GM23338 (cell line): ENCODE measurements around the gene SLC38A8. TPM values are rescaled to one million over a fixed set of nuclear protein-coding genes. Genes with fewer than 3 reads are reported as not detected.

Experiments
- ATAC-seq: fragments of 200-7000 bp; cut with Tn5 transposase; 3 replicates; pipeline ENCODE4 v1.9.1; 2020
- DNase-seq: peaks from one replicate; pipeline ENCODE4 v3.0.0-alpha.2; 2015; ENCODE audit warnings: low spot score
- H2AFZ ChIP-seq: fragments of 200-600 bp; sonication (generic); 2 replicates; pipeline ENCODE4 v1.8.0; 2016; ENCODE audit warnings: antibody characterized with exemption, mild to moderate bottlenecking, moderate library complexity
- H3F3A ChIP-seq: fragments of 200-600 bp; sonication (generic); replicated peaks from 2 replicates; pipeline ENCODE4 v1.8.0; 2017; ENCODE audit warnings: antibody characterized with exemption, mixed run types, low read depth
- H3K27ac ChIP-seq: fragments of 200-600 bp; sonication (generic); 2 replicates; pipeline ENCODE4 v1.6.1; 2016; ENCODE audit warnings: low read depth
- H3K27me3 ChIP-seq: fragments of 200-600 bp; sonication (generic); 2 replicates; pipeline ENCODE4 v1.8.0; 2016; ENCODE audit warnings: mild to moderate bottlenecking, mixed run types, moderate library complexity; ENCODE audit not compliant: insufficient read depth
- H3K36me3 ChIP-seq: fragments of 200-600 bp; sonication (generic); 2 replicates; pipeline ENCODE4 v1.8.0; 2016; ENCODE audit warnings: mild to moderate bottlenecking; ENCODE audit not compliant: insufficient read depth
- H3K4me1 ChIP-seq: fragments of 200-600 bp; sonication (generic); 2 replicates; pipeline ENCODE4 v1.8.0; 2016; ENCODE audit warnings: mild to moderate bottlenecking, moderate library complexity; ENCODE audit not compliant: insufficient read depth
- H3K4me2 ChIP-seq: fragments of 200-600 bp; sonication (generic); 2 replicates; pipeline ENCODE4 v1.7.1; 2017; ENCODE audit warnings: mixed run types
- H3K4me3 ChIP-seq: fragments of 200-600 bp; sonication (generic); 2 replicates; pipeline ENCODE4 v1.6.1; 2016; ENCODE audit warnings: mixed run types
- H3K79me2 ChIP-seq: fragments of 200-600 bp; sonication (generic); replicated peaks from 2 replicates; pipeline ENCODE4 v1.8.0; 2017; ENCODE audit warnings: mild to moderate bottlenecking; ENCODE audit not compliant: insufficient read depth
- H3K9me2 ChIP-seq: fragments of 200-600 bp; sonication (generic); 2 replicates; pipeline ENCODE4 v1.8.0; 2017; ENCODE audit not compliant: insufficient read depth
- H4K20me1 ChIP-seq: fragments of 200-600 bp; sonication (generic); replicated peaks from 2 replicates; pipeline ENCODE4 v1.8.0; 2017; ENCODE audit warnings: mild to moderate bottlenecking; ENCODE audit not compliant: insufficient read depth
- H3K27ac Mint-ChIP-seq: 2 replicates; pipeline ENCODE4 v1.8.0; 2020; ENCODE audit warnings: inconsistent platforms, mild to moderate bottlenecking, moderate library complexity, mixed read lengths
- H3K27me3 Mint-ChIP-seq: 3 replicates; pipeline ENCODE4 v1.8.0; 2022; ENCODE audit warnings: low read depth, mild to moderate bottlenecking, moderate library complexity, mixed read lengths, inconsistent platforms; ENCODE audit not compliant: insufficient read depth, poor library complexity
- H3K36me3 Mint-ChIP-seq: 3 replicates; pipeline ENCODE4 v1.8.0; 2021; ENCODE audit warnings: low read depth, mild to moderate bottlenecking, inconsistent platforms, moderate library complexity, mixed read lengths
- H3K4me1 Mint-ChIP-seq: 3 replicates; pipeline ENCODE4 v1.8.0; 2020; ENCODE audit warnings: mild to moderate bottlenecking, inconsistent platforms, mixed read lengths
- H3K4me3 Mint-ChIP-seq: 3 replicates; pipeline ENCODE4 v1.8.0; 2021; ENCODE audit warnings: moderate library complexity, mild to moderate bottlenecking, inconsistent platforms, mixed read lengths
- H3K9me3 Mint-ChIP-seq: 3 replicates; pipeline ENCODE4 v1.8.0; 2020; ENCODE audit warnings: moderate library complexity, mild to moderate bottlenecking, inconsistent platforms, mixed read lengths
- CREB1 ChIP-seq: fragments of 250-450 bp; sonication (Bioruptor Pico); IDR thresholded peaks from 2 replicates; pipeline ENCODE4 v1.5.0; 2020; ENCODE audit warnings: low read depth, mild to moderate bottlenecking, moderate library complexity
- EZH2 ChIP-seq: fragments of 200-600 bp; sonication (generic); IDR thresholded peaks from one replicate; pipeline ENCODE4 v1.8.0; 2017; ENCODE audit warnings: antibody characterized with exemption, mild to moderate bottlenecking, low read depth; ENCODE audit not compliant: unreplicated experiment
- EZH2phosphoT487 ChIP-seq: fragments of 200-600 bp; sonication (generic); IDR thresholded peaks from one replicate; pipeline ENCODE4 v1.8.1; 2018; ENCODE audit warnings: antibody characterized with exemption; ENCODE audit not compliant: unreplicated experiment
- JUNB ChIP-seq: IDR thresholded peaks from one replicate; pipeline ENCODE4 v1.6.1; 2016; ENCODE audit warnings: antibody characterized with exemption; ENCODE audit not compliant: unreplicated experiment
- NANOG ChIP-seq: IDR thresholded peaks from 2 replicates; pipeline ENCODE4 v1.6.1; 2016; ENCODE audit warnings: antibody characterized with exemption, borderline replicate concordance
- POLR2AphosphoS5 ChIP-seq: IDR thresholded peaks from 2 replicates; pipeline ENCODE4 v1.6.1; 2016; ENCODE audit warnings: antibody characterized with exemption, low read depth
- STAT1 ChIP-seq: IDR thresholded peaks from one replicate; pipeline ENCODE4 v1.6.1; 2016; ENCODE audit warnings: antibody characterized with exemption; ENCODE audit not compliant: unreplicated experiment
- ZNF114 ChIP-seq: fragments of 250-450 bp; sonication (Bioruptor Pico); IDR thresholded peaks from 2 replicates; pipeline ENCODE4 v1.5.0; 2020; ENCODE audit warnings: mild to moderate bottlenecking, moderate library complexity
- ZNF331 ChIP-seq: fragments of 250-450 bp; sonication (Bioruptor Pico); IDR thresholded peaks from 2 replicates; pipeline ENCODE4 v1.5.0; 2020; ENCODE audit warnings: low read depth, mild to moderate bottlenecking, moderate library complexity
- polyA plus RNA-seq: library from polyadenylated mRNA; unstranded; fragments of >200 nt; fragmentation: Nextera tagmentation; extraction: Ambion mirVana; gene quantifications from 2 replicates; pipeline ENCODE4 v1.2.1, GENCODE V29; 2016
- total RNA-seq: library from RNA; depleted of rRNA; stranded (reverse); fragments of >200 nt; shearing (Covaris generic); gene quantifications from 2 replicates; pipeline ENCODE4 v1.2.3, GENCODE V29; 2014
- TF ChIP-seq, protein P1 (sequence below): IDR thresholded peaks from one replicate; pipeline ENCODE4 v1.6.1; 2018; ENCODE audit warnings: antibody characterized with exemption; ENCODE audit not compliant: unreplicated experiment
- TF ChIP-seq, protein P2 (sequence below), 2 experiments: fragments of 200-600 bp in 1 of 2; sonication (generic) in 1 of 2; conservative IDR thresholded peaks; 2 replicates each; pipeline versions ENCODE4 v1.5.1 to v1.6.1; 2016 to 2017; ENCODE audit warnings: antibody characterized with exemption in 2 of 2, low read depth in 2 of 2, mild to moderate bottlenecking in 2 of 2, moderate library complexity in 1 of 2
- TF ChIP-seq, protein P3 (sequence below): fragments of 250-450 bp; sonication (Bioruptor Pico); IDR thresholded peaks from 2 replicates; pipeline ENCODE4 v1.5.0; 2020; ENCODE audit warnings: mild to moderate bottlenecking, moderate library complexity
- TF ChIP-seq, protein P4 (sequence below): IDR thresholded peaks from 2 replicates; pipeline ENCODE4 v1.6.1; 2016; ENCODE audit warnings: antibody characterized with exemption

SLC38A8 gene
- total and polyA plus RNA-seq, 2 experiments from 2014 or later: not detected

DNA sequence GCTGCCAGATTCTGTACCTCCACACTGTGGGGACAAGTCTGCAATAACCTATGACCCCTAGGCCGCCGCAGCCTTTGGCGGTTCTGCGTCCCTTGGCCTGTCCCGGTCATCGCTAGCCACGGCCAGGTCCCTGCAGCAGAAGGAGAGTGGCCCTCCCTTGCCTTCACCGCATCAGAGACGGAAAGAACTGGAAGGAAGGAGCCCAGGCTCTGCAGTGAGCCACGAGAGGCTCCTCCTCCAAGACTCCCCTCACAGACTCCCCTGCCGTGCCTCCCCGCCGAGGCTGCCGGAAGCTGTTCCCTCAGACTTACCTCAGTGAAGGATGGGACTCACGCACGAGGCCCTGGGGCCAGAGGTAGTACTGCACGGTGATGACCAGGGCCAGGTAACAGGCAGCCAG is 11.0 kb downstream of the SLC38A8 start:
- Histone ChIP-seq H3K36me3 (no peaks in the 10 kb centered on the region), H2AFZ (no peak overlapping the region), H3K4me1 (no peaks in the 10 kb centered on the region), H3F3A (no peaks in the 10 kb centered on the region), H3K79me2 (no peaks in the 10 kb centered on the region), H3K4me2 (no peak overlapping the region), H4K20me1 (no peaks in the 10 kb centered on the region), H3K9me2 (no peaks in the 10 kb centered on the region), H3K27ac (no peak overlapping the region), H3K4me3 (no peak overlapping the region), H3K27me3 (no peaks in the 10 kb centered on the region)
- Mint-ChIP-seq H3K27me3 (peaks cover 10% of the 10 kb centered on the region), H3K36me3 (no peaks in the 10 kb centered on the region), H3K9me3 (peaks cover 2% of the 10 kb centered on the region; the same call in 2 of the 3 replicates), H3K4me1 (peaks cover 8% of the 10 kb centered on the region), H3K4me3 (no peak overlapping the region), H3K27ac (no peak overlapping the region)
- DNase-seq (no peak), ATAC-seq (peak; percentile 28)
- no peak for TF ChIP-seq ZNF331 (CRISPR knock-in tag)
- no peak for TF ChIP-seq JUNB
- TF ChIP-seq, protein P1, sequence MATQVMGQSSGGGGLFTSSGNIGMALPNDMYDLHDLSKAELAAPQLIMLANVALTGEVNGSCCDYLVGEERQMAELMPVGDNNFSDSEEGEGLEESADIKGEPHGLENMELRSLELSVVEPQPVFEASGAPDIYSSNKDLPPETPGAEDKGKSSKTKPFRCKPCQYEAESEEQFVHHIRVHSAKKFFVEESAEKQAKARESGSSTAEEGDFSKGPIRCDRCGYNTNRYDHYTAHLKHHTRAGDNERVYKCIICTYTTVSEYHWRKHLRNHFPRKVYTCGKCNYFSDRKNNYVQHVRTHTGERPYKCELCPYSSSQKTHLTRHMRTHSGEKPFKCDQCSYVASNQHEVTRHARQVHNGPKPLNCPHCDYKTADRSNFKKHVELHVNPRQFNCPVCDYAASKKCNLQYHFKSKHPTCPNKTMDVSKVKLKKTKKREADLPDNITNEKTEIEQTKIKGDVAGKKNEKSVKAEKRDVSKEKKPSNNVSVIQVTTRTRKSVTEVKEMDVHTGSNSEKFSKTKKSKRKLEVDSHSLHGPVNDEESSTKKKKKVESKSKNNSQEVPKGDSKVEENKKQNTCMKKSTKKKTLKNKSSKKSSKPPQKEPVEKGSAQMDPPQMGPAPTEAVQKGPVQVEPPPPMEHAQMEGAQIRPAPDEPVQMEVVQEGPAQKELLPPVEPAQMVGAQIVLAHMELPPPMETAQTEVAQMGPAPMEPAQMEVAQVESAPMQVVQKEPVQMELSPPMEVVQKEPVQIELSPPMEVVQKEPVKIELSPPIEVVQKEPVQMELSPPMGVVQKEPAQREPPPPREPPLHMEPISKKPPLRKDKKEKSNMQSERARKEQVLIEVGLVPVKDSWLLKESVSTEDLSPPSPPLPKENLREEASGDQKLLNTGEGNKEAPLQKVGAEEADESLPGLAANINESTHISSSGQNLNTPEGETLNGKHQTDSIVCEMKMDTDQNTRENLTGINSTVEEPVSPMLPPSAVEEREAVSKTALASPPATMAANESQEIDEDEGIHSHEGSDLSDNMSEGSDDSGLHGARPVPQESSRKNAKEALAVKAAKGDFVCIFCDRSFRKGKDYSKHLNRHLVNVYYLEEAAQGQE: no peak
- no peak for TF ChIP-seq ZNF114 (CRISPR knock-in tag)
- no peak for TF ChIP-seq EZH2
- TF ChIP-seq, protein P2, sequence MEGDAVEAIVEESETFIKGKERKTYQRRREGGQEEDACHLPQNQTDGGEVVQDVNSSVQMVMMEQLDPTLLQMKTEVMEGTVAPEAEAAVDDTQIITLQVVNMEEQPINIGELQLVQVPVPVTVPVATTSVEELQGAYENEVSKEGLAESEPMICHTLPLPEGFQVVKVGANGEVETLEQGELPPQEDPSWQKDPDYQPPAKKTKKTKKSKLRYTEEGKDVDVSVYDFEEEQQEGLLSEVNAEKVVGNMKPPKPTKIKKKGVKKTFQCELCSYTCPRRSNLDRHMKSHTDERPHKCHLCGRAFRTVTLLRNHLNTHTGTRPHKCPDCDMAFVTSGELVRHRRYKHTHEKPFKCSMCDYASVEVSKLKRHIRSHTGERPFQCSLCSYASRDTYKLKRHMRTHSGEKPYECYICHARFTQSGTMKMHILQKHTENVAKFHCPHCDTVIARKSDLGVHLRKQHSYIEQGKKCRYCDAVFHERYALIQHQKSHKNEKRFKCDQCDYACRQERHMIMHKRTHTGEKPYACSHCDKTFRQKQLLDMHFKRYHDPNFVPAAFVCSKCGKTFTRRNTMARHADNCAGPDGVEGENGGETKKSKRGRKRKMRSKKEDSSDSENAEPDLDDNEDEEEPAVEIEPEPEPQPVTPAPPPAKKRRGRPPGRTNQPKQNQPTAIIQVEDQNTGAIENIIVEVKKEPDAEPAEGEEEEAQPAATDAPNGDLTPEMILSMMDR (conservative IDR thresholded peaks at IDR 0.05; ENCODE audit: low read depth in 2 of 2): no peak
- no peak for TF ChIP-seq CREB1 (CRISPR knock-in tag)
- TF ChIP-seq NANOG: no peak
- TF ChIP-seq STAT1: no peak
- no peak for TF ChIP-seq POLR2AphosphoS5
- TF ChIP-seq, protein P3, sequence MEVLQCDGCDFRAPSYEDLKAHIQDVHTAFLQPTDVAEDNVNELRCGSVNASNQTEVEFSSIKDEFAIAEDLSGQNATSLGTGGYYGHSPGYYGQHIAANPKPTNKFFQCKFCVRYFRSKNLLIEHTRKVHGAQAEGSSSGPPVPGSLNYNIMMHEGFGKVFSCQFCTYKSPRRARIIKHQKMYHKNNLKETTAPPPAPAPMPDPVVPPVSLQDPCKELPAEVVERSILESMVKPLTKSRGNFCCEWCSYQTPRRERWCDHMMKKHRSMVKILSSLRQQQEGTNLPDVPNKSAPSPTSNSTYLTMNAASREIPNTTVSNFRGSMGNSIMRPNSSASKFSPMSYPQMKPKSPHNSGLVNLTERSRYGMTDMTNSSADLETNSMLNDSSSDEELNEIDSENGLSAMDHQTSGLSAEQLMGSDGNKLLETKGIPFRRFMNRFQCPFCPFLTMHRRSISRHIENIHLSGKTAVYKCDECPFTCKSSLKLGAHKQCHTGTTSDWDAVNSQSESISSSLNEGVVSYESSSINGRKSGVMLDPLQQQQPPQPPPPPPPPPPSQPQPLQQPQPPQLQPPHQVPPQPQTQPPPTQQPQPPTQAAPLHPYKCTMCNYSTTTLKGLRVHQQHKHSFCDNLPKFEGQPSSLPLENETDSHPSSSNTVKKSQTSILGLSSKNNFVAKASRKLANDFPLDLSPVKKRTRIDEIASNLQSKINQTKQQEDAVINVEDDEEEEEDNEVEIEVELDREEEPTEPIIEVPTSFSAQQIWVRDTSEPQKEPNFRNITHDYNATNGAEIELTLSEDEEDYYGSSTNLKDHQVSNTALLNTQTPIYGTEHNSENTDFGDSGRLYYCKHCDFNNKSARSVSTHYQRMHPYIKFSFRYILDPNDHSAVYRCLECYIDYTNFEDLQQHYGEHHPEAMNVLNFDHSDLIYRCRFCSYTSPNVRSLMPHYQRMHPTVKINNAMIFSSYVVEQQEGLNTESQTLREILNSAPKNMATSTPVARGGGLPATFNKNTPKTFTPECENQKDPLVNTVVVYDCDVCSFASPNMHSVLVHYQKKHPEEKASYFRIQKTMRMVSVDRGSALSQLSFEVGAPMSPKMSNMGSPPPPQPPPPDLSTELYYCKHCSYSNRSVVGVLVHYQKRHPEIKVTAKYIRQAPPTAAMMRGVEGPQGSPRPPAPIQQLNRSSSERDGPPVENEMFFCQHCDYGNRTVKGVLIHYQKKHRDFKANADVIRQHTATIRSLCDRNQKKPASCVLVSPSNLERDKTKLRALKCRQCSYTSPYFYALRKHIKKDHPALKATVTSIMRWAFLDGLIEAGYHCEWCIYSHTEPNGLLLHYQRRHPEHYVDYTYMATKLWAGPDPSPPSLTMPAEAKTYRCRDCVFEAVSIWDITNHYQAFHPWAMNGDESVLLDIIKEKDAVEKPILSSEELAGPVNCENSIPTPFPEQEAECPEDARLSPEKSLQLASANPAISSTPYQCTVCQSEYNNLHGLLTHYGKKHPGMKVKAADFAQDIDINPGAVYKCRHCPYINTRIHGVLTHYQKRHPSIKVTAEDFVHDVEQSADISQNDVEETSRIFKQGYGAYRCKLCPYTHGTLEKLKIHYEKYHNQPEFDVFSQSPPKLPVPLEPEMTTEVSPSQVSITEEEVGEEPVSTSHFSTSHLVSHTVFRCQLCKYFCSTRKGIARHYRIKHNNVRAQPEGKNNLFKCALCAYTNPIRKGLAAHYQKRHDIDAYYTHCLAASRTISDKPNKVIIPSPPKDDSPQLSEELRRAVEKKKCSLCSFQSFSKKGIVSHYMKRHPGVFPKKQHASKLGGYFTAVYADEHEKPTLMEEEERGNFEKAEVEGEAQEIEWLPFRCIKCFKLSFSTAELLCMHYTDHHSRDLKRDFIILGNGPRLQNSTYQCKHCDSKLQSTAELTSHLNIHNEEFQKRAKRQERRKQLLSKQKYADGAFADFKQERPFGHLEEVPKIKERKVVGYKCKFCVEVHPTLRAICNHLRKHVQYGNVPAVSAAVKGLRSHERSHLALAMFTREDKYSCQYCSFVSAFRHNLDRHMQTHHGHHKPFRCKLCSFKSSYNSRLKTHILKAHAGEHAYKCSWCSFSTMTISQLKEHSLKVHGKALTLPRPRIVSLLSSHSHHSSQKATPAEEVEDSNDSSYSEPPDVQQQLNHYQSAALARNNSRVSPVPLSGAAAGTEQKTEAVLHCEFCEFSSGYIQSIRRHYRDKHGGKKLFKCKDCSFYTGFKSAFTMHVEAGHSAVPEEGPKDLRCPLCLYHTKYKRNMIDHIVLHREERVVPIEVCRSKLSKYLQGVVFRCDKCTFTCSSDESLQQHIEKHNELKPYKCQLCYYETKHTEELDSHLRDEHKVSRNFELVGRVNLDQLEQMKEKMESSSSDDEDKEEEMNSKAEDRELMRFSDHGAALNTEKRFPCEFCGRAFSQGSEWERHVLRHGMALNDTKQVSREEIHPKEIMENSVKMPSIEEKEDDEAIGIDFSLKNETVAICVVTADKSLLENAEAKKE (CRISPR knock-in tag): no peak
- TF ChIP-seq, protein P4, sequence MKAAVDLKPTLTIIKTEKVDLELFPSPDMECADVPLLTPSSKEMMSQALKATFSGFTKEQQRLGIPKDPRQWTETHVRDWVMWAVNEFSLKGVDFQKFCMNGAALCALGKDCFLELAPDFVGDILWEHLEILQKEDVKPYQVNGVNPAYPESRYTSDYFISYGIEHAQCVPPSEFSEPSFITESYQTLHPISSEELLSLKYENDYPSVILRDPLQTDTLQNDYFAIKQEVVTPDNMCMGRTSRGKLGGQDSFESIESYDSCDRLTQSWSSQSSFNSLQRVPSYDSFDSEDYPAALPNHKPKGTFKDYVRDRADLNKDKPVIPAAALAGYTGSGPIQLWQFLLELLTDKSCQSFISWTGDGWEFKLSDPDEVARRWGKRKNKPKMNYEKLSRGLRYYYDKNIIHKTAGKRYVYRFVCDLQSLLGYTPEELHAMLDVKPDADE: no peak
- no peak for TF ChIP-seq EZH2phosphoT487
